OCI-LY1 (cell line): ENCODE data around the gene MCF2L2.

ENCODE experiments used
- CTCF ChIP-seq: fragments of 200-600 bp; sonication (generic), shearing (Covaris generic); IDR thresholded peaks from 2 replicates; pipeline ENCODE4 v1.5.1; 2017; ENCODE audit warnings: mild to moderate bottlenecking, antibody characterized with exemption, low read length, moderate library complexity, mixed read lengths
- EZH2 ChIP-seq: fragments of 200-600 bp; sonication (generic), shearing (Covaris generic); IDR thresholded peaks from 2 replicates; pipeline ENCODE4 v1.8.0; 2017; ENCODE audit warnings: borderline replicate concordance, mixed run types, mild to moderate bottlenecking, antibody characterized with exemption, low read length, moderate library complexity, mixed read lengths

- no peak for TF ChIP-seq CTCF
- no peak for TF ChIP-seq EZH2
These were observed 52.6 kb downstream of the MCF2L2 start for GRCh38 chr3:183375787-183376186.
